MCF 10A (cell line): ENCODE data around the gene STEAP1B. TPM values are rescaled to one million over a fixed set of nuclear protein-coding genes. Genes with fewer than 3 reads are reported as not detected.

ENCODE experiments used
- BruUV-seq: library from RNA; stranded (reverse); fragments of 400-500 nt; replicated peaks from 2 replicates; lab custom pipeline; 2021; lab: Mats Ljungman, UMichigan
- CTCF ChIA-PET: fragments of 300-600 bp; sonication (Branson Sonifier 250); formaldehyde crosslinking; extraction: SDS; loops from one replicate; lab custom pipeline; 2021; ENCODE audit warnings: antibody characterized with exemption, inconsistent platforms; lab: Yijun Ruan, JAX
- POLR2A ChIA-PET: fragments of 300-600, 350-650 bp; sonication (Branson Sonifier 250); formaldehyde crosslinking; extraction: SDS; loops from one replicate; lab custom pipeline; 2020; ENCODE audit warnings: antibody characterized with exemption, inconsistent platforms; lab: Yijun Ruan, JAX
- DNase-seq: peaks from one replicate; pipeline ENCODE4 v3.0.0-alpha.2; 2018; ENCODE audit not compliant: unreplicated experiment
- H3K27ac Mint-ChIP-seq: one replicate; pipeline ENCODE4 v1.8.0; 2022; ENCODE audit warnings: mild to moderate bottlenecking, low read depth, mixed read lengths; ENCODE audit not compliant: unreplicated experiment
- H3K27me3 Mint-ChIP-seq: one replicate; pipeline ENCODE4 v1.8.0; 2022; ENCODE audit warnings: mixed read lengths; ENCODE audit not compliant: insufficient read depth, unreplicated experiment
- H3K36me3 Mint-ChIP-seq: one replicate; pipeline ENCODE4 v1.8.0; 2022; ENCODE audit warnings: mild to moderate bottlenecking, moderate library complexity, mixed read lengths; ENCODE audit not compliant: insufficient read depth, unreplicated experiment
- H3K4me1 Mint-ChIP-seq: one replicate; pipeline ENCODE4 v1.8.0; 2022; ENCODE audit warnings: mixed read lengths; ENCODE audit not compliant: insufficient read depth, unreplicated experiment
- H3K4me3 Mint-ChIP-seq: one replicate; pipeline ENCODE4 v1.8.0; 2022; ENCODE audit warnings: mild to moderate bottlenecking, moderate library complexity, mixed read lengths; ENCODE audit not compliant: unreplicated experiment
- H3K9me3 Mint-ChIP-seq: one replicate; pipeline ENCODE4 v1.8.0; 2022; ENCODE audit warnings: mixed read lengths; ENCODE audit not compliant: unreplicated experiment
- CTCF ChIP-seq: fragments of 200-600 bp; IDR thresholded peaks from one replicate; pipeline ENCODE4 v1.8.0; 2022; ENCODE audit warnings: antibody characterized with exemption, mild to moderate bottlenecking; ENCODE audit not compliant: unreplicated experiment
- intact Hi-C: fragments of 100-400 bp; cut with micrococcal nuclease; formaldehyde crosslinking; loops from 2 replicates; pipeline ENCODE4 v1.14.1; 2022
- total RNA-seq: library from RNA; stranded (reverse); gene quantifications from 2 replicates; pipeline ENCODE4 v1.2.3, GENCODE V29; 2022

The STEAP1B gene
- total RNA-seq, 1 experiment from 2014 or later, result not detected

- DNase-seq, result no peak
- intact Hi-C loops, result no loop called here
- Mint-ChIP-seq H3K4me1 (no peaks in the 10 kb centered on the region), H3K36me3 (no peaks in the 10 kb centered on the region), H3K27me3 (no peaks in the 10 kb centered on the region), H3K9me3 (no peaks in the 10 kb centered on the region), H3K27ac (no peak overlapping the region), H3K4me3 (no peak overlapping the region)
- CTCF ChIA-PET, result interaction anchor here (1.0 to 2.0 kb wide), 2 partner anchors 110 to 359 kb away, joined by 3 to 10 read pairs; no protein-coding TSS in a partner anchor
- no TSS peak for BruUV-seq
- TF ChIP-seq CTCF, result no peak
- POLR2A ChIA-PET, result interaction anchor here (0.9 kb wide), 2 partner anchors 8 to 316 kb away, joined by 3 read pairs; no protein-coding TSS in a partner anchor
Measured at GRCh38 chr7:22468609-22469008, 31.4 kb downstream of the STEAP1B start.

GRCh38 chr7:22464299-22464698, 35.7 kb downstream of the STEAP1B start:
- H3K4me1 Mint-ChIP-seq, result no peaks in the 10 kb centered on the region
- H3K27ac Mint-ChIP-seq, result no peak overlapping the region
- H3K27me3 Mint-ChIP-seq, result no peaks in the 10 kb centered on the region
- DNase-seq, result no peak
- H3K4me3 Mint-ChIP-seq, result no peak overlapping the region
- no peaks in the 10 kb centered on the region for H3K9me3 Mint-ChIP-seq
- H3K36me3 Mint-ChIP-seq, result no peaks in the 10 kb centered on the region
- POLR2A ChIA-PET, result no interaction called here
- no TSS peak for BruUV-seq
- CTCF ChIA-PET, result interaction anchor here (0.6 kb wide), 1 partner anchor 219 kb away, joined by 3 read pairs; no protein-coding TSS in a partner anchor
- intact Hi-C loops, result no loop called here
- no peak for TF ChIP-seq CTCF

GRCh38 chr7:22460363-22460988, 39.5 kb downstream of the STEAP1B start:
- ChIA-PET POLR2A (interaction anchor here (0.7 to 1.0 kb wide), 2 partner anchors 9 to 105 kb away, joined by 3 read pairs; no protein-coding TSS in a partner anchor), CTCF (interaction anchor here (0.6 to 1.9 kb wide), 6 partner anchors 249 to 595 kb away, joined by 3 to 10 read pairs (median 6); no protein-coding TSS in a partner anchor)
- no peaks in the 10 kb centered on the region for H3K4me1 Mint-ChIP-seq
- H3K4me3 Mint-ChIP-seq, result no peak overlapping the region
- DNase-seq, result no peak
- BruUV-seq, result no TSS peak
- H3K9me3 Mint-ChIP-seq, result no peaks in the 10 kb centered on the region
- intact Hi-C loops, result no loop called here
- TF ChIP-seq CTCF, result no peak
- no peaks in the 10 kb centered on the region for H3K27me3 Mint-ChIP-seq
- H3K36me3 Mint-ChIP-seq, result no peaks in the 10 kb centered on the region
- H3K27ac Mint-ChIP-seq, result no peak overlapping the region

- DNase-seq, result no peak
Measured at GRCh38 chr7:22457471-22457870, 42.5 kb downstream of the STEAP1B start.

More at GRCh38 chr7:22457471-22457870, 42.5 kb downstream of the STEAP1B start:
- Mint-ChIP-seq H3K27me3 (no peaks in the 10 kb centered on the region), H3K4me3 (no peak overlapping the region), H3K36me3 (no peaks in the 10 kb centered on the region), H3K27ac (no peak overlapping the region), H3K4me1 (peaks cover under 1% of the 10 kb centered on the region), H3K9me3 (no peaks in the 10 kb centered on the region)
- intact Hi-C loops, result loop anchor here (10.0 kb wide), 1 partner anchor 103 kb away; the partner anchor contains the start of gene RAPGEF5
- ChIA-PET CTCF (interaction anchor here (0.8 kb wide), 1 partner anchor 348 kb away, joined by 3 read pairs; no protein-coding TSS in a partner anchor), POLR2A (interaction anchor here (1.5 kb wide), 1 partner anchor 17 kb away, joined by 5 read pairs; no protein-coding TSS in a partner anchor)
- BruUV-seq, result no TSS peak
- no peak for TF ChIP-seq CTCF
